ENCODE data around the gene HSPA4.

DNA sequence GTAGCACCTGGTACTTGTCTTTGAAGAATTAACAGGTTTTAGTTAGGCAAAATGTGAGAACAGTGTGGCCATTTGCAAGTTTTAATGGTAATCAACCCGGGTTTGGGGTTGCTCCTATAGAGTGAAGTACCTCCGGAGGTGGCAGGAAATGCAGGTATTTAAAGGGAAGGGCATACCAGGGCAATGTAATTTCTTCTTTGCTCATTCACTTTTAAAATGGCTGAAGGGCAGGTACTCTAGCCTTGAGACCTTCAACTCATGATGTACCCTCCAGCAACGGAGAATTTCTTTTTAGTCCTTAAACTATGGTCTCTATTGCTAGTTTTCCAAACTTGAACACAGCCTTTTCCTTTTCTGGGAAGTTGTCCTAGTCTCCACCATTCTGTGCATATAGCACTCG lies 1.3 kb upstream of the HSPA4 start:
- TF ChIP-seq PHF20 (CRISPR knock-in tag; IDR thresholded peaks at IDR 0.05) (no peak), ZNF577 (CRISPR knock-in tag; IDR thresholded peaks at IDR 0.05; ENCODE audit: borderline replicate concordance, low read depth) (no peak), ZNF253 (CRISPR knock-in tag; IDR thresholded peaks at IDR 0.05; ENCODE audit: borderline replicate concordance) (no peak), ESRRA (CRISPR knock-in tag; IDR thresholded peaks at IDR 0.05; ENCODE audit: low read depth) (no peak), POLR2AphosphoS5 (IDR thresholded peaks at IDR 0.05; ENCODE audit: low read depth, low read length) (no peak), TCF7L2 (IDR thresholded peaks at IDR 0.05; ENCODE audit: low read depth, low read length) (no peak), FOXA1 (IDR thresholded peaks at IDR 0.05) (no peak), FOXA1 (CRISPR knock-in tag; IDR thresholded peaks at IDR 0.05) (no peak), XBP1 (CRISPR knock-in tag; IDR thresholded peaks at IDR 0.05) (no peak), ZNF138 (CRISPR knock-in tag; IDR thresholded peaks at IDR 0.05; ENCODE audit: low read depth) (no peak), MTF1 (CRISPR knock-in tag; IDR thresholded peaks at IDR 0.05) (no peak)
- TF ChIP-seq, protein P1, sequence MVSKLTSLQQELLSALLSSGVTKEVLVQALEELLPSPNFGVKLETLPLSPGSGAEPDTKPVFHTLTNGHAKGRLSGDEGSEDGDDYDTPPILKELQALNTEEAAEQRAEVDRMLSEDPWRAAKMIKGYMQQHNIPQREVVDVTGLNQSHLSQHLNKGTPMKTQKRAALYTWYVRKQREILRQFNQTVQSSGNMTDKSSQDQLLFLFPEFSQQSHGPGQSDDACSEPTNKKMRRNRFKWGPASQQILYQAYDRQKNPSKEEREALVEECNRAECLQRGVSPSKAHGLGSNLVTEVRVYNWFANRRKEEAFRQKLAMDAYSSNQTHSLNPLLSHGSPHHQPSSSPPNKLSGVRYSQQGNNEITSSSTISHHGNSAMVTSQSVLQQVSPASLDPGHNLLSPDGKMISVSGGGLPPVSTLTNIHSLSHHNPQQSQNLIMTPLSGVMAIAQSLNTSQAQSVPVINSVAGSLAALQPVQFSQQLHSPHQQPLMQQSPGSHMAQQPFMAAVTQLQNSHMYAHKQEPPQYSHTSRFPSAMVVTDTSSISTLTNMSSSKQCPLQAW (CRISPR knock-in tag; IDR thresholded peaks at IDR 0.05), result no peak
- TF ChIP-seq, protein P2, sequence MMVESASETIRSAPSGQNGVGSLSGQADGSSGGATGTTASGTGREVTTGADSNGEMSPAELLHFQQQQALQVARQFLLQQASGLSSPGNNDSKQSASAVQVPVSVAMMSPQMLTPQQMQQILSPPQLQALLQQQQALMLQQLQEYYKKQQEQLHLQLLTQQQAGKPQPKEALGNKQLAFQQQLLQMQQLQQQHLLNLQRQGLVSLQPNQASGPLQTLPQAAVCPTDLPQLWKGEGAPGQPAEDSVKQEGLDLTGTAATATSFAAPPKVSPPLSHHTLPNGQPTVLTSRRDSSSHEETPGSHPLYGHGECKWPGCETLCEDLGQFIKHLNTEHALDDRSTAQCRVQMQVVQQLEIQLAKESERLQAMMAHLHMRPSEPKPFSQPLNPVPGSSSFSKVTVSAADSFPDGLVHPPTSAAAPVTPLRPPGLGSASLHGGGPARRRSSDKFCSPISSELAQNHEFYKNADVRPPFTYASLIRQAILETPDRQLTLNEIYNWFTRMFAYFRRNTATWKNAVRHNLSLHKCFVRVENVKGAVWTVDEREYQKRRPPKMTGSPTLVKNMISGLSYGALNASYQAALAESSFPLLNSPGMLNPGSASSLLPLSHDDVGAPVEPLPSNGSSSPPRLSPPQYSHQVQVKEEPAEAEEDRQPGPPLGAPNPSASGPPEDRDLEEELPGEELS (CRISPR knock-in tag; IDR thresholded peaks at IDR 0.05), result no peak
